HG03025 (cell line): ENCODE data around the gene MIER1.
A peak's percentile ranks its signal among the peaks of the same experiment; 100 is the strongest.
"Not testable (repeated sequence)": the region's sequence is repeated elsewhere in the genome, so short reads cannot be mapped to it uniquely, and the experiment has no call there.

Experiments
- ATAC-seq: cut with Tn5 transposase; IDR thresholded peaks from one replicate; pipeline ENCODE4 v1.9.1; 2021; ENCODE audit warnings: mild to moderate bottlenecking, moderate library complexity; ENCODE audit not compliant: unreplicated experiment, low FRiP score

The MIER1 gene

GRCh38 chr1:66924756-66925557, at the start of gene MIER1, which contains the start of gene DNAI4:
Gene MIER1 (plus strand): TSS chr1:66924990. CDS start chr1:66925029, 39 bp downstream.
Gene DNAI4 (minus strand): TSS chr1:66924856. CDS start chr1:66924831, 25 bp downstream.
- ATAC-seq, result peak; percentile 98

- ATAC-seq, result no peak
Measured at GRCh38 chr1:66876664-66877063, 48.1 kb upstream of the MIER1 start.

DNA sequence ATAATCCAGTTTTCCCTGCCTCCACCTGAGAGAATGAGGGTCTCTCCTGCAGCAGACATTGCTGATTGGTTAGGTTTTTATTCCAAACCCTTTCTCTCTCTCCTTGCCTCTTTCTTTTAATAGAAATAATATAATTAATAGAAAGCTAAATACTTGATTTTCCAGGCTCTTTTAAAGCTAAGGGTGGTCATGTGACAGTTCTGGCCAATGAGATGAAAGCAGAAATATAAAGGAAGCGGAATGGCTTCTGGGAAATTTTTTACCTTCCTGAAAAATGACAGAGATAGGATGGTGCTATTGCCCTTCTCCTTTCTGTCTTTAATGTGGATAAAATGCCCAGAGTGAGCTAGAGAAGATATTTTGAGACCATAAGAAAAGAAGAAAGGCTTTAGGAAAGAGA, 35.8 kb upstream of the MIER1 start:
- no peak for ATAC-seq

DNA sequence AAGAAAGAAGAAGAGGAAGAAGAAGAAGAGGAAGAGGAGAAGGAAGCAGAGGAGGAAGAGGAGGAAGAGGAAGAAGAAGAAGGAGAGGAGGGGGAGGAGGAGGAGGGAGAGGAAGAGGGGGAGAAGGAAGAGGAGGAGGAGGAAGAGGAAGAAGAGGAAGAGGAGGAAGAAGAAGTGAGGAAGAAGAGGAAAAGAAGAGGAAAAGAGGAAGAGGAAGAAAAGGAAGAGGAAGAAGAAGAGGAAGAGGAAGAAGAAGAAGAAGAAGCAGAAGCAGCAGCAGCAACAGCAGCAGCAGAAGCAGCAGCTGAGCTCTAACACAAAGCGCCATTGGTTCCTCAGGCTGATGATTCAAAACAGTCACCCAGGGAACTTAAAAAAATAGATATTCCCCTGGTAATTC, 34.2 kb upstream of the MIER1 start:
- ATAC-seq, result no peak

- no peak for ATAC-seq
Measured at GRCh38 chr1:66893712-66894111, 31.1 kb upstream of the MIER1 start.

DNA sequence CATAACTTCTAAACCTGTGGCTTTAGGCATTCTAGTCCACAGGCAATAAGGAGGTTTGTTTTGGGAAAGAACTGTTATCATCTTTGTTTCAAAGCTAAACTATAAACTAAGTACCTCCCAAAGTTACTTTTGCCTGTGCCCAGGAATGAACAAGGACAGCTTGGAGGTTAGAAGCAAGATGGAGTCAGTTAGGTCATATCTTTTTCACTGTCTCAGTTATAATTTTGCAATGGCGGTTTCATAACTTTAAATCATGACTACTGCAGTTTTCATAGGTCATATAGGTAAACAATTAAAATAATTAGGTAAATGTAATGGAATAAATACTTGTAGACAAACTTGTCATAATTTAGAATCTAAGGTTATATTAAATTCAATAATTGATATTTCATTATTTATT, 9.6 kb upstream of the MIER1 start:
- not testable (repeated sequence) for ATAC-seq

DNA sequence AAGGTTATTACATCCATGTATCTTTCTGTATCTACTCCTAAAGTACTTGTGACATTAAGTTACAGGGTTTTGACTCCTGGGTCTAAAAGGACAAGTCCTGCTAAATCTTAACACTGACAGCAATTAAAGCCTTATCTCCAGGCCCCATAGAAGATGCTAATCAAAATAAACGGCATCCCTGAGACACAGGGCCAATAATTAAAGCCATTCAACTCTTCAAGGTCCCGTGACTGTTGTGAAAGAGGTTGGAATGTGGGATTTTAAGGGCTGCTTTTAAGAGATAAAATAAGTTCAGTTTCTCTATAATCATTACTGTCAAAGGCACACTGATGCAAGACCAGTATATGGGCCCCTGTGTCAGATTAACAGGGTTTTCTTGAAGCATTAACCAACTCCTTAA, 8.5 kb upstream of the MIER1 start:
- ATAC-seq, result no peak

- no peak for ATAC-seq
Measured at GRCh38 chr1:66917476-66917875, 7.3 kb upstream of the MIER1 start.

DNA sequence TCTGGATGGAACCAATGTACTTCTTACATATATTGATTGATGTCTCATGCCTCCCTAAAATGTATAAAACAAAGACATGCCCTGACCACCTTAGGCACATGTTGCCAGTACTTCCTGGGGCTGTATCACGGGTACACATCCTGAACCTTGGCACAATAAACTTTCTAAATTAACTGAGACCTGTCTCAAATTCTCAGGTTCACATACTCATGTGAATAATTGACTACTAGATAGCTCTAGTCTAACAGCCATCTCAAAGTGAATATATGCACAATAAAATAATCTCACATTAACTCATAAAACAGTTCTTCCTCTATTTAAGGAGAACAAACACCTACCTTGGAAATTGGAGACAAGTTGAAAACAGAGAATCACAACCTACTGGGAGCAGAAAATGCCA, 5.7 kb upstream of the MIER1 start:
- no peak for ATAC-seq

DNA sequence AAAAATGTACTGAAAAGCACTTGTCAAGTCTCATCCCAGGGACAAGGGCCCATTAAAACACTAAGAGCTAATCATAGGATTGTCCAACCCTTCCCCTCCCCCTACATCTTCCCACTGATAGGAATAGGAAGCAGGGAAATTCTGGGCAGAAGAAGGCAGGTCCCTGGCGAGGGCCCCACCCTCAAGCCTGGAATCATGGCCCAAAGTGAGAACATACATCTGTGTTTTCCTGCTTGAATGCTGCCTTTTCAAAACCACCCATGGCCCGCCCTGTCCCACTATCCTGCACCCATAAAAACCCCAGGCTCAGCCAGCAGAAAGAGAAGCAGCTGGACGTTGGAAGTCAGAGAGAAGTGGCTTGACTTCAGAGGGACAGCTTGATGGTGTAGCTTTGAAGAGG, 5.0 kb upstream of the MIER1 start:
- no peak for ATAC-seq

GRCh38 chr1:66920543-66920942, 4.2 kb upstream of the MIER1 start:
- no peak for ATAC-seq

DNA sequence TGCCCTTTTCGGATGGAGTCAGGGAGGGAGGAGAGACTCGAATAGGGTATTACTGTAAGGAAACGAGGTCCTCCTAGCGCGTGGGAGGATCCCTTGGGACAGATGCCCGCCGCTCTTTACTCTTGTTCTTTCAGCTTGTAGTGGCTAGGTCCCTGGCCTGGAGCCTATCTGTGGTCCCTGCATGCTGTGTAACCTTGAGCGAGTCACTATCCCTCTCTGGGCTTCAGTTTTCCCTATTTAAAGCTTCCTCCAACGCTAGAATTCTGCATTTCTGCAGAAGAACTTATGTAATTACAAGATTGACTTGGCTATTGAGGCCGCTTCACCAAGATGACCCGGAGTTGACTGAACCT, 744 bp downstream of the MIER1 start:
- peak; percentile 2 for ATAC-seq

- no peak for ATAC-seq
Measured at GRCh38 chr1:66925944-66926343, 1.2 kb downstream of the MIER1 start.

DNA sequence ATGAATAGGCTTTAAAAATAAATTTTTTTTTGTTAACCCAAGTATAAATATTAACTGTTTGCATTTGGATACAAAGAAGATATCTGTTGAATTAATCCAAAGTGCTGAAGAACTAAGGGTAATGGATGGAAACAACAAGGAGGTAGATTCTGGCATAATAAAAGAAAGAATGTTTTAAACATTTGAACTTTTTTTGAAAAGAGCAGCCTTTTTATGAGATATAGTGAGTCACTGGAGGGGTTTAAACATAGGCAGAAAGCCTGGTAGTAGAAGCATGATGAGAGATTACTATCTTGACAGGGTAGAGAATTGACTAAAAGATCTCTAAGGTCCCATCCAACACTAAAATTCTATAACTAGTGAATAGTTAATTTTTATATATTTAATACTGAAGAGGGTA, 2.7 kb downstream of the MIER1 start:
- ATAC-seq, result no peak

- no peak for ATAC-seq
Measured at GRCh38 chr1:66929146-66929688, 4.4 kb downstream of the MIER1 start.

- ATAC-seq, result no peak
Measured at GRCh38 chr1:66929691-66929998, 4.9 kb downstream of the MIER1 start.

DNA sequence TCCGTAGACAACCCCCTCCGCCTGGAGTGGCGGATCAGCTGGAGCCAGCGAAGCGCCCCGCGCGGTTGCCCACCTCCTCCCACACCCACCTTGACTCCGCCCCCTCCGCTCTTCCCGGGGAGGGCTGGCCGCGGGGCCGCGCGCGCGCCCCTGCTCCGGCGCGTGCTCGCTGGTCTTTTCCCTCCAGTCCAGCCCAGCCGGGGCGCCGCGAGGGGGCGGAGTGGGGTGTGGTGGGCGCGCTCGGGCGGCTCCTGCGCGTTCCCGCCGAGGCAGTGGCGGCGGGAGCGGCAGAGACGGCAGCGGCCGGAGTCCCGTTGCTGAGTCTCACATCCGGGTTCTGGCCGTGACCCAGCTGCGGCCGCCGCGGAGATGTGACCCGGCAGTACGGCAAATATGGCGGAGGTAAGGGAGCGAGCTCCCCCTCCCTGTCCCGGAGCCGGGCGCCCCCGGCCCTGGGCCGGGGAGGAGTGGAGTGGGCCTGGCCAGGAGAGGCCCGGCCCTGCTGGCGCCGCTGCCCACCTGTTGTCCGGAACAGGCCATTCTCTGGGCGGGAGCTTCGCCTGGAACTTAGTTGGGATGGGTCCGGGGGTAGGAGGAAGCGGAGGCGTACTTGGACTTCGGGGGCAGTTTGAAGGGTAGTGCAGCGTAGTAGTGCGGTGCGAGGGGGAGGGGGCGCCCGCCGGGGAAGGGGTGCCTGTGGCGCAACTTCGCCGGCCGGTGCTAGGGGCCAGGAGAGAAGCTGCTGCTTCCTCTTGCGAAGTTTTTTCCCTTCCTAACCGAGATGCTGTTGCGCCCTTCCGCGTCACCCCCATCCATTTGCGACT, 5.4 kb downstream of the MIER1 start:
- ATAC-seq, result peak; percentile 70

DNA sequence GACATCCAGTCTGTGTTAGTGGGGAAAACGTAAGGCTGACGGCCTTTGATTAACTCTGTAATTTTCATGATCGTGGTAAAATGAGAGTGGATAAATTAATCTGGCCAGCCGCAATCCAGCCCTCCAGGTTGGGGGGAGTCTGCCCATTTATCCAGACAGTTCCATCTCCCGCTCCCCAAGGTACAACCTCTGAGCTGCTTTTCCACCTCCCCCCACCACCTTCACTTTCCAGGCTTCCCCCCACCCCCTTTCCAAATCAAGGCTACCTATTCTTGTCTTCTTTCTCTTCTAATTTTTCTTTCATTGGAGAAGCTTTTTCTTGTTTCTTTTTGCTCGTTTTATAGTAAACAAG, 6.0 kb downstream of the MIER1 start:
- ATAC-seq, result no peak

DNA sequence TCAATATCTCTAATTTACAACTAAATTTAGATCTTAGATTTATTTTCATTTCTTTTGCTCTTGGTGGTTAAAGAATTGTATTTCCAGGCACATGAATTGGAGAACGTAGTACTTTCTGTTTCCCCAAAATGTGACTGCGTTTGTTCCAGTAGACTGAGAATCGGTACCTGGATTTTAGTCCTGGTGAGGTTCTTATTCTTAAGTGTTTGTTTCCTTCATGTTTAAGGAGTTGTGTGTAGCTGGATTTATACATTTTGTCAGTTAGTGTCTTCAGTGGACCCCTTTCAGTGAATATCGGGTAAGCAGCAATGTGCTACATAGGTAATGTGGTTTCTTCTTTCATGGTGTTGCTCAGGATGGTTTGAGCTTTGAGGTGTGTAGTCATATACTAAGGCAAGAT, 6.8 kb downstream of the MIER1 start:
- no peak for ATAC-seq

- no peak for ATAC-seq
Measured at GRCh38 chr1:66932291-66932690, 7.5 kb downstream of the MIER1 start.

DNA sequence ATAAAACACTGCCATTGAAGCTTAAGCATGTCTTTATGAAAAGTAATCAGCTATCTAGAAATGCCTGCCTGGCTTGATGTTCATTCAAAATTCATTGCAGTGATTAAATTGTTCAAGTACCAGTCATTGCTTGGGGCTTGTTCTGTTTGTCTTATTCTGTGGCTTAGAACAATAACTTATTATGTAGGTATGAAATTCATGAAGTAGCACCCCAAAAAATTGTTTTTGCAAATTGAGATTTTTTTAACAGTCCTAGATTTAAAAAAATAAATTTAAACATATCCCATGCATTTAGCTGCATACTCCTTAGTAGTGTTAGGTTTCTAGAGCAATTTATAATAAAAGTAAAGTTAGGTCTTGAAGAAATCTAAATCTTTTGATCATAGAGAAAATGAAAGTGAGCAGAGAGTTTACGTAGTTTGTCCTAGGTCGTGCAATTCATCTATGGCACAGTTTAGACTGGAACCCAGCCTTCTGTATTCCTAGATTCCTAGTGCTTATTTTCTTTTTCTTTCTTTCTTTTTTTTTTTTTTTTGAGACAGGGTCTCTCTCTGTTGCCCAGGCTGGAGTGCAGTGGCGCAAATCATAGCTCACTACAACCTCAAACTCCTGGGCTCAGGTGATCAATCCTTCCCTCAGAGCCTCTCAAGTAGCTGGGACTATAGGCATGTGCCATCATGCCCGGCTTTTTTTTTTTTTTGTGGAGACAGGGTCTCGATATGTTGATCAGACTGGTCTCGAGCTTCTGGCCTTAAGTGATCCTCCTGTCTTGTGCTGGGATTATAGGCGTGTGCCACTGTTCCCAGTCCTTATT, 9.3 kb downstream of the MIER1 start:
- no peak for ATAC-seq
